ENCODE measurements around the gene KREMEN2. TPM values are rescaled to one million over a fixed set of nuclear protein-coding genes. Genes with fewer than 3 reads are reported as not detected.

Gene KREMEN2
- total RNA-seq, 4 donors from 2014 or later, result 1.9 to 3.8 (median 2.5) TPM

GRCh38 chr16:2933136-2933535 lies 30.9 kb upstream of the KREMEN2 start:
- TF ChIP-seq CTCF (IDR thresholded peaks at IDR 0.05), result no peak
- no peak for TF ChIP-seq POLR2A (IDR thresholded peaks at IDR 0.05)
- DNase-seq (ENCODE audit: low spot score in 2 of 2), result no peak
- H3K4me3 ChIP-seq (ENCODE audit: low read depth, poor library complexity, severe bottlenecking), result no peak overlapping the region
- 91% methylated on average over 24 to 30 of the region's 30 CpGs for WGBS, 2 donors
- intact Hi-C loops (cut with DNase I; ENCODE audit: low total_unique reads), result no loop called here

GRCh38 chr16:2933701-2934100 lies 30.4 kb upstream of the KREMEN2 start:
- intact Hi-C loops (cut with DNase I; ENCODE audit: low total_unique reads), result no loop called here
- DNase-seq (ENCODE audit: low spot score in 2 of 2), result no peak
- H3K4me3 ChIP-seq (ENCODE audit: low read depth, poor library complexity, severe bottlenecking), result no peak overlapping the region
- TF ChIP-seq POLR2A (IDR thresholded peaks at IDR 0.05) (no peak), CTCF (IDR thresholded peaks at IDR 0.05) (no peak)
- 85 to 90% methylated on average over 16 to 22 of the region's 22 CpGs for WGBS, 2 donors

GRCh38 chr16:2934450-2934849 lies 29.6 kb upstream of the KREMEN2 start:
- WGBS, 2 donors, result 80 to 87% methylated on average over 15 of the region's 15 CpGs
- intact Hi-C loops (cut with DNase I; ENCODE audit: low total_unique reads), result no loop called here
- H3K4me3 ChIP-seq (ENCODE audit: low read depth, poor library complexity, severe bottlenecking), result no peak overlapping the region
- no peak for DNase-seq (ENCODE audit: low spot score in 2 of 2)
- TF ChIP-seq CTCF (IDR thresholded peaks at IDR 0.05), result no peak
- no peak for TF ChIP-seq POLR2A (IDR thresholded peaks at IDR 0.05)

GRCh38 chr16:2936436-2937011 lies 27.6 kb upstream of the KREMEN2 start:
- no peak overlapping the region for H3K4me3 ChIP-seq (ENCODE audit: low read depth, poor library complexity, severe bottlenecking)
- WGBS, 2 donors, result 83 to 86% methylated on average over 14 to 21 of the region's 22 CpGs
- TF ChIP-seq CTCF (IDR thresholded peaks at IDR 0.05) (no peak), POLR2A (IDR thresholded peaks at IDR 0.05) (no peak)
- no peak for DNase-seq (ENCODE audit: low spot score in 2 of 2)
- intact Hi-C loops (cut with DNase I; ENCODE audit: low total_unique reads), result no loop called here

GRCh38 chr16:2937170-2937569 lies 26.9 kb upstream of the KREMEN2 start:
- no peak overlapping the region for H3K4me3 ChIP-seq (ENCODE audit: low read depth, poor library complexity, severe bottlenecking)
- TF ChIP-seq CTCF (IDR thresholded peaks at IDR 0.05), result no peak
- TF ChIP-seq POLR2A (IDR thresholded peaks at IDR 0.05), result no peak
- WGBS, 2 donors, result 84 to 91% methylated on average over 6 to 23 of the region's 24 CpGs
- intact Hi-C loops (cut with DNase I; ENCODE audit: low total_unique reads), result no loop called here
- no peak for DNase-seq (ENCODE audit: low spot score in 2 of 2)

- intact Hi-C loops (cut with DNase I; ENCODE audit: low total_unique reads), result no loop called here
- 86 to 94% methylated on average over 11 of the region's 12 CpGs for WGBS, 2 donors
- no peak for DNase-seq (ENCODE audit: low spot score in 2 of 2)
- TF ChIP-seq CTCF (IDR thresholded peaks at IDR 0.05), result no peak
- no peak for TF ChIP-seq POLR2A (IDR thresholded peaks at IDR 0.05)
- H3K4me3 ChIP-seq (ENCODE audit: low read depth, poor library complexity, severe bottlenecking), result no peak overlapping the region
These were observed 25.9 kb upstream of the KREMEN2 start for GRCh38 chr16:2938206-2938605.
